ENCODE results near the gene KCP. TPM values are rescaled to one million over a fixed set of nuclear protein-coding genes. Genes with fewer than 3 reads are reported as not detected.

Gene KCP
- total RNA-seq, 1 donor from 2014 or later, result 0.70 TPM

- no peaks in the 10 kb centered on the region for H3K36me3 Mint-ChIP-seq (ENCODE audit: unreplicated experiment)
- no peak overlapping the region for H3K4me3 Mint-ChIP-seq (ENCODE audit: unreplicated experiment)
- no peaks in the 10 kb centered on the region for H3K9me3 Mint-ChIP-seq (ENCODE audit: unreplicated experiment)
- peaks cover 49% of the 10 kb centered on the region for H3K4me1 Mint-ChIP-seq (ENCODE audit: unreplicated experiment)
- no peak for DNase-seq (ENCODE audit: extremely low spot score, unreplicated experiment)
- H3K27me3 Mint-ChIP-seq (ENCODE audit: unreplicated experiment), result no peaks in the 10 kb centered on the region
- peak overlapping the region; percentile 84 for H3K27ac Mint-ChIP-seq (ENCODE audit: unreplicated experiment)
- TF ChIP-seq, protein P1, sequence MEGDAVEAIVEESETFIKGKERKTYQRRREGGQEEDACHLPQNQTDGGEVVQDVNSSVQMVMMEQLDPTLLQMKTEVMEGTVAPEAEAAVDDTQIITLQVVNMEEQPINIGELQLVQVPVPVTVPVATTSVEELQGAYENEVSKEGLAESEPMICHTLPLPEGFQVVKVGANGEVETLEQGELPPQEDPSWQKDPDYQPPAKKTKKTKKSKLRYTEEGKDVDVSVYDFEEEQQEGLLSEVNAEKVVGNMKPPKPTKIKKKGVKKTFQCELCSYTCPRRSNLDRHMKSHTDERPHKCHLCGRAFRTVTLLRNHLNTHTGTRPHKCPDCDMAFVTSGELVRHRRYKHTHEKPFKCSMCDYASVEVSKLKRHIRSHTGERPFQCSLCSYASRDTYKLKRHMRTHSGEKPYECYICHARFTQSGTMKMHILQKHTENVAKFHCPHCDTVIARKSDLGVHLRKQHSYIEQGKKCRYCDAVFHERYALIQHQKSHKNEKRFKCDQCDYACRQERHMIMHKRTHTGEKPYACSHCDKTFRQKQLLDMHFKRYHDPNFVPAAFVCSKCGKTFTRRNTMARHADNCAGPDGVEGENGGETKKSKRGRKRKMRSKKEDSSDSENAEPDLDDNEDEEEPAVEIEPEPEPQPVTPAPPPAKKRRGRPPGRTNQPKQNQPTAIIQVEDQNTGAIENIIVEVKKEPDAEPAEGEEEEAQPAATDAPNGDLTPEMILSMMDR (IDR thresholded peaks at IDR 0.05), result no peak
Measured at GRCh38 chr7:128827971-128828711, 82.4 kb downstream of the KCP start.

DNA sequence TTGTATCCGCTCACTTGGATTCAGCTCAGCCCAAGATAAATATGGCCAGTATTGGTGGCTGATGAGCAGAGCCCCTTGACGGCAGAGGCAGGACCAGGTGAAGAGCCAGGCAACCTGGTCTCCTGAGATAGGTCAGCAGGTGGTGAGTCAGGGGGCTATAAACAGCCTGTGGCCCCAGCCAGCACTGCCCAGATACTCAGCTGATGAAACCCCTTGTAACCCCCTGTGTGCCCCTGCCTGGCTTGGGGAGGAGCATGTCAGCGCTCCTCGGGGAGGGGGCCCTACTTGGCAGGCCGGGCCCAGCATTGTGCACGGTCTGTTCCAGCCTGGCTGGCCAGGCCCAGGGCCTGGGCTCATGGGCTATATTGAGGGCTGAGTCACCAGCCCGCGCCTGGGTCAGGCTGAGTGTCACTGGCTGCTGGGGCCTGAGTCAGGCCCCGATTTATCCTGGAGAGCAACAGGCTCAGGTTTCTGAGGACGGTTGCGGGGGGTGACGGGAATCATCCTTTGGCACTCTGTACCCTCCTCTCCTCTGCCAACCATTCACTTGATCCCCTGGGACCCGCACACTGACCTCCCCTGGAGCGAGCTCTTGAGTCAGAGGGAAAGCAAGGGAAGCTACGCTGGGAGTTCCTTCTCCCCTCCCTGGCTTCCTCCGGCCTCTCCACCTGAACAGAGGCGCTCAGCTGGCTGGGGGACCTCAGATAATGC is 83.1 kb downstream of the KCP start:
- Mint-ChIP-seq H3K27me3 (ENCODE audit: unreplicated experiment) (no peaks in the 10 kb centered on the region), H3K27ac (ENCODE audit: unreplicated experiment) (peak overlapping the region; percentile 84), H3K4me1 (ENCODE audit: unreplicated experiment) (peaks cover 42% of the 10 kb centered on the region), H3K36me3 (ENCODE audit: unreplicated experiment) (no peaks in the 10 kb centered on the region), H3K9me3 (ENCODE audit: unreplicated experiment) (no peaks in the 10 kb centered on the region), H3K4me3 (ENCODE audit: unreplicated experiment) (no peak overlapping the region)
- no peak for DNase-seq (ENCODE audit: extremely low spot score, unreplicated experiment)
- TF ChIP-seq, protein P1 (IDR thresholded peaks at IDR 0.05), result no peak

GRCh38 chr7:128826916-128827247 is 83.6 kb downstream of the KCP start:
- H3K4me3 Mint-ChIP-seq (ENCODE audit: unreplicated experiment), result no peak overlapping the region
- TF ChIP-seq, protein P1 (IDR thresholded peaks at IDR 0.05), result no peak
- H3K36me3 Mint-ChIP-seq (ENCODE audit: unreplicated experiment), result no peaks in the 10 kb centered on the region
- H3K9me3 Mint-ChIP-seq (ENCODE audit: unreplicated experiment), result no peaks in the 10 kb centered on the region
- peak overlapping the region; percentile 40 for H3K27ac Mint-ChIP-seq (ENCODE audit: unreplicated experiment)
- H3K27me3 Mint-ChIP-seq (ENCODE audit: unreplicated experiment), result no peaks in the 10 kb centered on the region
- no peak for DNase-seq (ENCODE audit: extremely low spot score, unreplicated experiment)
- H3K4me1 Mint-ChIP-seq (ENCODE audit: unreplicated experiment), result peaks cover 38% of the 10 kb centered on the region

Other genes starting within 250 kb of the KCP start
- gene GARIN1A, start 238.4 kb downstream of the KCP start, total RNA-seq, result 3.9 TPM in 2 replicates
- gene CALU, start 171.3 kb downstream of the KCP start, total RNA-seq, result 516 and 530 TPM in 2 replicates
- gene OPN1SW, start 134.9 kb downstream of the KCP start, total RNA-seq, result not detected in 2 replicates
- gene CCDC136, start 118.7 kb downstream of the KCP start, total RNA-seq, result 10.8 and 13.3 TPM in 2 replicates
- 26.9 and 28.6 TPM in 2 replicates for gene FLNC, start 80.3 kb downstream of the KCP start, total RNA-seq
- gene ATP6V1F, start 47.9 kb downstream of the KCP start, total RNA-seq, result 161 and 162 TPM in 2 replicates
- 0.24 TPM in 1 of 2 replicates, not detected in the other for gene IRF5, start 27.2 kb upstream of the KCP start, total RNA-seq
- 46.0 and 46.2 TPM in 2 replicates for gene TNPO3, start 144.4 kb upstream of the KCP start, total RNA-seq
- gene TSPAN33, start 234.0 kb upstream of the KCP start, total RNA-seq, result 0.39 and 1.2 TPM in 2 replicates

Measured in osteocyte (in vitro differentiated cells).